Effector memory CD4-positive, alpha-beta T cell (primary cell): Measurements from ENCODE around the gene OR52K2.

Source experiments
- DNase-seq, 3 donors: peaks; one replicate each; pipeline ENCODE4 v3.0.0-alpha.2; 2020
- H3K27ac ChIP-seq: 2 replicates; pipeline ENCODE4 v1.7.0; 2013; ENCODE audit warnings: mild to moderate bottlenecking, low read length, moderate library complexity; ENCODE audit not compliant: insufficient read depth, poor library complexity, severe bottlenecking
- H3K27me3 ChIP-seq: replicated peaks from 2 replicates; pipeline ENCODE4 v1.7.0; 2013; ENCODE audit warnings: mild to moderate bottlenecking, low read length; ENCODE audit not compliant: insufficient read depth, control insufficient read depth, poor library complexity, severe bottlenecking
- H3K36me3 ChIP-seq: 2 replicates; pipeline ENCODE4 v1.7.0; 2013; ENCODE audit warnings: mild to moderate bottlenecking, low read length, moderate library complexity; ENCODE audit not compliant: control insufficient read depth, insufficient read depth
- H3K4me1 ChIP-seq: 2 replicates; pipeline ENCODE4 v1.7.0; 2013; ENCODE audit warnings: low read length, mild to moderate bottlenecking; ENCODE audit not compliant: control insufficient read depth, insufficient read depth, poor library complexity, severe bottlenecking
- H3K4me3 ChIP-seq: 2 replicates; pipeline ENCODE4 v1.7.0; 2013; ENCODE audit warnings: low read length, low read depth, mild to moderate bottlenecking; ENCODE audit not compliant: insufficient read depth, poor library complexity, severe bottlenecking
- H3K9me3 ChIP-seq: 2 replicates; pipeline ENCODE4 v1.7.0; 2013; ENCODE audit warnings: mild to moderate bottlenecking, low read length, moderate library complexity; ENCODE audit not compliant: control insufficient read depth

Gene OR52K2

GRCh38 chr11:4453118-4453517 is 4.0 kb downstream of the OR52K2 start:
- Histone ChIP-seq H3K36me3 (no peaks in the 10 kb centered on the region), H3K9me3 (no peaks in the 10 kb centered on the region), H3K4me1 (no peaks in the 10 kb centered on the region), H3K27me3 (no peaks in the 10 kb centered on the region), H3K4me3 (no peak overlapping the region), H3K27ac (no peak overlapping the region)
- no peak for DNase-seq

- Histone ChIP-seq H3K9me3 (no peaks in the 10 kb centered on the region), H3K27me3 (no peaks in the 10 kb centered on the region), H3K36me3 (no peaks in the 10 kb centered on the region), H3K27ac (no peak overlapping the region), H3K4me3 (no peak overlapping the region), H3K4me1 (no peaks in the 10 kb centered on the region)
- DNase-seq = no peak
These were observed 4.9 kb downstream of the OR52K2 start for GRCh38 chr11:4454021-4454420.

- no peaks in the 10 kb centered on the region for H3K27me3 ChIP-seq
- H3K4me3 ChIP-seq = no peak overlapping the region
- H3K27ac ChIP-seq = no peak overlapping the region
- no peaks in the 10 kb centered on the region for H3K36me3 ChIP-seq
- no peaks in the 10 kb centered on the region for H3K9me3 ChIP-seq
- no peaks in the 10 kb centered on the region for H3K4me1 ChIP-seq
- no peak for DNase-seq
These were observed 6.3 kb downstream of the OR52K2 start for GRCh38 chr11:4455419-4455818.

GRCh38 chr11:4459500-4459899 is 10.4 kb downstream of the OR52K2 start:
- H3K9me3 ChIP-seq = no peaks in the 10 kb centered on the region
- H3K36me3 ChIP-seq = no peaks in the 10 kb centered on the region
- no peaks in the 10 kb centered on the region for H3K4me1 ChIP-seq
- no peak overlapping the region for H3K27ac ChIP-seq
- H3K4me3 ChIP-seq = no peak overlapping the region
- no peaks in the 10 kb centered on the region for H3K27me3 ChIP-seq
- DNase-seq = no peak

- Histone ChIP-seq H3K4me3 (no peak overlapping the region), H3K27me3 (no peaks in the 10 kb centered on the region), H3K9me3 (no peaks in the 10 kb centered on the region), H3K27ac (no peak overlapping the region), H3K4me1 (no peaks in the 10 kb centered on the region), H3K36me3 (no peaks in the 10 kb centered on the region)
- DNase-seq = no peak
These were observed 11.1 kb downstream of the OR52K2 start for GRCh38 chr11:4460151-4460550.

- no peak for DNase-seq
- H3K36me3 ChIP-seq = no peaks in the 10 kb centered on the region
- H3K27ac ChIP-seq = no peak overlapping the region
- H3K9me3 ChIP-seq = no peaks in the 10 kb centered on the region
- H3K27me3 ChIP-seq = no peaks in the 10 kb centered on the region
- no peaks in the 10 kb centered on the region for H3K4me1 ChIP-seq
- H3K4me3 ChIP-seq = no peak overlapping the region
These were observed 15.4 kb downstream of the OR52K2 start for GRCh38 chr11:4464216-4465159.

GRCh38 chr11:4465407-4465806 is 16.3 kb downstream of the OR52K2 start:
- H3K36me3 ChIP-seq = no peaks in the 10 kb centered on the region
- H3K9me3 ChIP-seq = no peaks in the 10 kb centered on the region
- no peak overlapping the region for H3K4me3 ChIP-seq
- no peak overlapping the region for H3K27ac ChIP-seq
- no peaks in the 10 kb centered on the region for H3K27me3 ChIP-seq
- no peak for DNase-seq
- H3K4me1 ChIP-seq = no peaks in the 10 kb centered on the region

- Histone ChIP-seq H3K36me3 (no peaks in the 10 kb centered on the region), H3K27me3 (no peaks in the 10 kb centered on the region), H3K4me1 (no peaks in the 10 kb centered on the region), H3K4me3 (no peak overlapping the region), H3K27ac (no peak overlapping the region), H3K9me3 (no peaks in the 10 kb centered on the region)
- DNase-seq = no peak
These were observed 17.2 kb downstream of the OR52K2 start for GRCh38 chr11:4466131-4466870.

- Histone ChIP-seq H3K4me1 (no peaks in the 10 kb centered on the region), H3K4me3 (no peak overlapping the region), H3K27me3 (no peaks in the 10 kb centered on the region), H3K36me3 (no peaks in the 10 kb centered on the region), H3K9me3 (no peaks in the 10 kb centered on the region), H3K27ac (no peak overlapping the region)
- no peak for DNase-seq
These were observed 17.9 kb downstream of the OR52K2 start for GRCh38 chr11:4466871-4467442.
